GM19455 (cell line): ENCODE results near the gene ZBED6.
"Not testable (repeated sequence)": the region's sequence is repeated elsewhere in the genome, so short reads cannot be mapped to it uniquely, and the experiment has no call there.

Experiments used
- ATAC-seq: cut with Tn5 transposase; IDR thresholded peaks from one replicate; pipeline ENCODE4 v1.9.1; 2021; ENCODE audit not compliant: unreplicated experiment

The ZBED6 gene, protein sequence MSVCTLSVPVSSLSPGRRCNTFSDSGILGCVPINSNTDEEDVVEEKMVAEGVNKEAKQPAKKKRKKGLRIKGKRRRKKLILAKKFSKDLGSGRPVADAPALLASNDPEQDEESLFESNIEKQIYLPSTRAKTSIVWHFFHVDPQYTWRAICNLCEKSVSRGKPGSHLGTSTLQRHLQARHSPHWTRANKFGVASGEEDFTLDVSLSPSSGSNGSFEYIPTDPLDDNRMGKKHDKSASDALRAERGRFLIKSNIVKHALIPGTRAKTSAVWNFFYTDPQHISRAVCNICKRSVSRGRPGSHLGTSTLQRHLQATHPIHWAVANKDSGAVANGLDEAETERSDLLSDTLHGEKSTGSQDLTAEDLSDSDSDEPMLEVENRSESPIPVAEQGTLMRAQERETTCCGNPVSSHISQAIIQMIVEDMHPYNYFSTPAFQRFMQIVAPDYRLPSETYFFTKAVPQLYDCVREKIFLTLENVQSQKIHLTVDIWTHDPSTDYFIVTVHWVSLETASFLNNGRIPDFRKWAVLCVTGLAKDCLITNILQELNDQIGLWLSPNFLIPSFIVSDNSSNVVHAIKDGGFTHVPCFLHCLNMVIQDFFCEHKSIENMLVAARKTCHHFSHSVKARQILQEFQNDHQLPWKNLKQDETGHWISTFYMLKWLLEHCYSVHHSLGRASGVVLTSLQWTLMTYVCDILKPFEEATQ (N-terminal part only)

DNA sequence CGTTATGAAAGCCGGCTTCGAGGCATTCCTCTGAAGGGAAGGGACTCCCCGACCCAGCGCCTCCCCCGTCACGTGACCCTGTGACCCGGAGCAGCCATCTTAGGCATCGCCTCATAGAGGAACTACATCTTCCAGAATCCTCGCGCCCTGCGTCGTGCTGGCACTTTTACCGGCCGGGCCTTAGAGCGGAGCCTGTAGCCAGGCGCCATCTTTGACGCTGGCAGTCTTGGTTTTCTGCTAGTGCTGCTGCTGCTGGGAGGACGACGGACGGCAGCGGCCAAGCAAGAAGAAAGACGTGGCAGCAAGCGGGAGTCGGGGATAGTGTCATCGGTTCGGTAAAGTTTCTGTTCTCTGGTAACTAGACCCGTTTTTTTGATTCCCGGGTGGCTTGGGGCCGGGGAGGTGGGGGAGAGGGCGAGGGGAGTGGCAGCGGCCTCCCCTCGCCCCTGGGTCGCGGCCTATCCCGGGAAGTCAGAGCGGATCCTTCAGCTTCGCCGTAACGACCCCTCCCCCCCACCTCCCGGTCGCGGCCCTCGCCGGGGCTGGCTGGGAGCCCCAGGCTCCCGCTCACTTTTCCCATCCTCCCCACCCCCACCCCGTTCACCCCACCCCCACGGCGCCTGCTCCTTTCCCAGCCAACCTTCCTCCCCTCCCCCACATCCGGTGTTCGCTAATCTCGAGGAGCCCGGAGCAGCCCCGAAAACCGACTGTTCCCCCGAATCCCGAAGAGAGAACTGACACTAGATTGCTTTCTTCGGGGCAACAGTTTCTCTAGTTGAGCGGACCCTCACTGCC is at the start of gene ZBED6, which contains the start of gene ZC3H11A:
ZBED6 (plus strand) TSS at position 183 of the 795 bp plus-strand sequence. CDS start 1,900 bp downstream, outside the sequence.
ZC3H11A (plus strand) TSS at position 183 of the 795 bp plus-strand sequence. CDS start 21,448 bp downstream, outside the sequence.
- ATAC-seq, result peak; percentile 97

DNA sequence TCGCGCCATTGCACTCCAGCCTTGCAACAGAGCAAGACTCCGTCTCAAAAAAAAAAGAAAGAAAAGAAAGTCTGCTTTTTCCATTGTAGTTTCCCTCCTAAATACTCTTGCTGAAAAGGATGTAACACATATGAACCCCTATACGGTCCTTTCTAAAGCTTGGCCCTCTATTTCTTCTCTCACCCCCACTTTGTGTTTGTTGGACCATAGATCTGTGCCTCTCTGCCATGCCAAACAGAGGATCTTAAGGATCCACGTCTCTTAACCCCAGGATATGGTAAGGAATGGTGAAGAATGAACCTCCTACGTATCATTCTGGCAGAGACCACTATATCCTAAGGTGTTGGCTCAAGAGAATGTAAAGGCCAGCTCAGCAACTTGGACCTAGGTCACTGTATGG is 49.1 kb upstream of the ZBED6 start:
- no peak for ATAC-seq

DNA sequence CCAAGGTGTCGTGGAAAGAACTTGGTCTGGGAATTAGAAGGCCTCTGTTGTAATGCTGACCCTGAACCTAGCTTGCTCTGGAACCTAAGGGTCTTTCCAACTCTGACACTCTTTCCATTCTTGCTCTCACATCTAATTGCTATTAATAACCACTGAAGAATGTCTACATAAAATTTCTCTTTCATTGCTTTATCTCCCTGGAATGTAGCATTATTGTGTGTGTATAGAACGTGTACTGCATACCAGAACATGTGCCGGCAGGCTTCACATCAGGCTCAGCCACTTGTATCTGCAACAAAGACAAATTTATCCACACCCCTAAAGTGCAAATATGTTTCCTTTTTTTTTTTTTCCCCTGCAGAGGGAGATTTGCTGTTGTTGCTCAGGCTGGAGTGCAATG is 44.4 kb upstream of the ZBED6 start:
- ATAC-seq, result no peak

DNA sequence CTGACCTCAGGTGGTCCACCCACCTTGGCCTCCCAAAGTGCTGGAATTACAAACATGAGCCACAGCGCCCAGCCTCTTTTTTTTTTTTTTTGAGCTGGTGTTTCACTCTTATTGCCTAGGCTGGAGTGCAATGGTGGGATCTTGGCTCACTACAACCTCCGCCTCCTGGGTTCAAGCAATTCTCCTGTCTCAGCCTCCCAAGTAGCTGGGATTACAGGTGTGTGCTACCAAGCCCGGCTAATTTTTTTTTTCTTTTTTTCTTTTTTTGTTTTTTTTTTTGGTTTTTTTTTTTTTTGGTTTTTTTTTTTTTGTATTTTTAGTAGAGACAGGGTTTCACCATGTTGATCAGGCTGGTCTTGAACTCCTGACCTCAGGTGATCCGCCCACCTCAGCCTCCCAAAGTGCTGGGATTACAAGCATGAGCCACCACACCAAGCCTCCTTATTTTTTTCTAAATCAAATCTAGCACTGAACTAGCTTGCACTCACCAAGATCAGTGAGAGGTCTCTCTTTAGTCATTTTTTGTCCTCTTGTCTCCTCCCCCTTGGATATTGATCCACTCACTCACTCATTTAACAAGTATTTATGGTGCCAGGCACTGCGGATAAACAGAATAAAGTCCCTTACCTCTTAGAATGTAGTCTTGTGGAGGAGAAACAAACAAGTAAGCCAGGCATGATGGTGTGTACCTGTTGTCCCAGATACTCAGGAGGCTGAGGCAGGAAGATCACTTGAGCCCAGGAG is 43.6 kb upstream of the ZBED6 start:
- ATAC-seq, result not testable (repeated sequence)

DNA sequence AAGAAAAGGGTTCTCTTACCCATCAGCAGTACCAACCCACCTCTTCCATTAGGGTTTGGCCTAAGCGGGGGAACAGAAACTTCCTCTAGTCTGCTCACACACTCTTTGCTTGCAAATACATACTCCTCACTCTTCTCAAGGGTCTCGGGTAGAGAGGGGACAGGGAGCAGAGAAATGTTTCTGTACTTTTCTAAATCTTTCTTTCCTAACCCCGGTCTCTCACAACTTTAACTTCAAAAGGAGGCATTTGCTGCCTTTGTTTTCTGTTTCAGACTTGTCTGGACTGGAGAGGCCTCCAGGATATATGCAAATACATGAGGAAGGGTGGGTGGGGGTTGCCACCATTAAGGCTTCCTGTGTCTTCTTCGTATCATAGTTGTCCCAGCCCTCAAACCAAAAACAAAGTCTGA is 41.0 kb upstream of the ZBED6 start:
- peak; percentile 70 for ATAC-seq

DNA sequence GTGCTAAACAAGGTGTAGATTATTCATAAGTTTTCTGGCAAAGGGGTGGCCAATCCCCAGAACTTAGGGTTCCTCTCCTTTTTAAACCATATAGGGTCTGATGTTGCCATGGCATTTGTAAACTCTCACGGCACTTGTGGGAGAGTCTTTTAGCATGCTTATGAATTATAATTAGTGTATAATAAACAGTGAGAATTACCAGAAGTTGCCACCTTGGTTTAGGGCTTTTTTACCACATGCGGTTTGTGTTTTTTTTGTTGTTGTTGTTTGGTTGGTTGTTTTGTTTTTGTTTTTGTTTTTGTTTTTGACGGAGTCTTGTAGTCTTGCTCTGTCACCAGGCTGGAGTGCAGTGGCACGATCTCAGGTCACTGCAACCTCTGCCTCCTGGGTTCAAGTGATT is 39.4 kb upstream of the ZBED6 start:
- no peak for ATAC-seq

DNA sequence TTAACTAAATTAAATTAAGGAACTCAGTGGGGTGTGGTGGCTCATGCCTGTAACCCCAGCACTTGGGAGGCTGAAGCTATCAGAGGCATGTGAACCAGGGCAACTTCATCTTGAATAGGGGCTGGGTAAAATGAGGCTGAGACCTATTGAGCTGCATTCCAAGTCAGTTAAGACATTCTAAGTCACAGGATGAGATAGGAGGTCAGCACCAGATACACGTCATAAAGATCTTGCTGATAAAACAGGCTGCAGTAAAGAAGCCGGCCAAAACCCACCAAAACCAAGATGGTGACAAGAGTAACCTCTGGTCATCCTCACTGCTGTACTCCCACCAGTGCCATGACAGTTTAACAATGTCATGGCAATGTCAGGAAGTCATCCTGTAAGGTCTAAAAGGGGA is 36.7 kb upstream of the ZBED6 start:
- not testable (repeated sequence) for ATAC-seq

DNA sequence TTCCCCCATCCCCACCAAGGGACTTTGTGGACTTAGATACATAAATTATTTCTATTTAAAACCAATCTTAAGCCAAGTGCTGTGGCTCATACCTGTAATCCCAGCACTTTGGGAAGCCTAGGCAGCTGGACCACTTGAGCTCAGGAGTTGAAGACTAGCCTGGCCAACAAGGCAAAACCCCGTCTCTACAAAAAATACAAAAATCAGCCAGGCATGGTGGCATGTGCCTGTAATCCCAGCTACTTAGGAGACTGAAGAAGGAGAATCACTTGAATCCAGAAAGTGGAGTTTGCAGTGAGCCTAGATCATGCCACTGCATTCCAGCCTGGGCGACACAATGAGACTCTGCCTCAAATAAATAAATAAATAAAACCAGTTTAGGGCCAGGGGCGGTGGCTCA is 34.9 kb upstream of the ZBED6 start:
- ATAC-seq, result no peak

DNA sequence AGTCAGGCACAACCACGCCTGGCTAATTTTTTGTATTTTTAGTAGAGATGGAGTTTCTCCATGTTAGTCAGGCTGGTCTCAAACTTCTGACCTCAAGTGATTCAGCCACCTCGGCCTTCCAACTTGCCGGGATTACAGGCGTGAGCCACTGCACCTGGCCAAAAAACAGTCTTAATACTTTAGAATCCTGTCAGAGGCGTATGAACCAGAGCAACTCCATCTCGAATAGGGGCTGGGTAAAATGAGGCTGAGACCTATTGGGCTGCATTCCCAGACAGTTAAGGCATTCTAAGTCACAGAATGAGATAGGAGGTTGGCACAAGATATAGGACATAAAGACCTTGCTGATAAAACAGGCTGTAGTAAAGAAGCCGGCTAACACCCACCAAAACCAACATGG is 33.5 kb upstream of the ZBED6 start:
- ATAC-seq, result not testable (repeated sequence)

DNA sequence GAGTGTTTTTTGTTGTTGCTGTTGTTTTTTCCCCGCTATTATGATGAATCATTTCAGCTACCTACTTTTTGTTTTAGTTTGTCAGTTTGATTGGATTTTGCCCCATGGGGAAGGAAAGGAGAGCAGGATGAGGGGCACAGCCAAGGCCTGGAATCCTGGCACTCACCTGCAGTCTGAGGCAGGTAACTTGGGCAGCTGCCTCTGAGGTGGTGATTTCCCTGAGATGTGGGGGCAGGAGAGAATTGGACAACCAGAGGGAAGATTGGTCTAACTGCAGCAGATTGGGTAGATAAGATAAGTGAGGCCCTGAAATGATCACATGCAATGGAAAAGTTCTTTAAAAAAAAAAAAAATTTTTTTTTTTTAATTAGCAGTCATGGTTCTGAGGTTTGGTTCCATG is 31.9 kb upstream of the ZBED6 start:
- no peak for ATAC-seq

DNA sequence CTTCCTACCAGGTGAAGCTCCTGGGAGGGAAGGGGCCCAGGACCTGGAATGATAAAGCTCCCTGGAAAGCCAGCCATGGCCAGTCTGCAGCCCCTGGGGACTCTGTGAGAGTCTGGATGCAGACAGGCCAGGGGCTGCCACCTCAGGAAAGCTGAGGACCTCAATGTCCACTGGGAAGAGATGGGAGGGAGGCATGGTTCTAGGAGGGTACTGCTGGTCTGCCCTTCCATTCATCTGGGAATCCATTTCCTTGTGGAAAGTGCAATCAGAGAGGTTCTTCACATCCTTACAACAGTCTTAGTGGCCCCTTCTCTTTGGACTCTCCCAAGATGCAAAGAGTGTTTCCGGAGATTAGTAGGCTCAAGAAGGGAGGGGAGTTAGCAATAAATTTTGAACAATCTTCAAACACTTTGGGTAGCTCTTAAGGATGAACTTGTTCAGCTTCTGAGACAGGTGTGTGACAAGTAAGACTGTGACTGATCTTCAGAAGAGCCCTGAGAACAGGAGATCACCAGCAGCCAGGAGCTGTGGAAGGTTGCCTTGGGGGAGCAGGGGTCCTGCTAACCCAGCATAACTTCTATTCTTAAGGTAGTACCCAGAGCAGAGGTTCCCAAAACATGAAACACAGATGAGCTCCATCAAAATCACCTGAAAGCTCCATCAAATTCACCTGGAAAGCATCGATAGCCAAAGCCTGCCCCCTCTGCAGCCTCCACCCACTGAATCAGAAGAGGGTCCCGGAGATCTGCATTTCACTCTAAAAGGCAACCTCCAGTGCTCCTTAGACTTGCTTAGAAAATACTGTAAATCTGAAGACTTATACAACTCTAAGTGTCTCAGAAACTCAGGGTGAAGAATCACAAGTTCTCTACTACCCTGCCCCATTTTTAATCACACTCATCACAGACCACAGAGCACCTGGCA is 31.1 kb upstream of the ZBED6 start:
- peak; percentile 22 for ATAC-seq

DNA sequence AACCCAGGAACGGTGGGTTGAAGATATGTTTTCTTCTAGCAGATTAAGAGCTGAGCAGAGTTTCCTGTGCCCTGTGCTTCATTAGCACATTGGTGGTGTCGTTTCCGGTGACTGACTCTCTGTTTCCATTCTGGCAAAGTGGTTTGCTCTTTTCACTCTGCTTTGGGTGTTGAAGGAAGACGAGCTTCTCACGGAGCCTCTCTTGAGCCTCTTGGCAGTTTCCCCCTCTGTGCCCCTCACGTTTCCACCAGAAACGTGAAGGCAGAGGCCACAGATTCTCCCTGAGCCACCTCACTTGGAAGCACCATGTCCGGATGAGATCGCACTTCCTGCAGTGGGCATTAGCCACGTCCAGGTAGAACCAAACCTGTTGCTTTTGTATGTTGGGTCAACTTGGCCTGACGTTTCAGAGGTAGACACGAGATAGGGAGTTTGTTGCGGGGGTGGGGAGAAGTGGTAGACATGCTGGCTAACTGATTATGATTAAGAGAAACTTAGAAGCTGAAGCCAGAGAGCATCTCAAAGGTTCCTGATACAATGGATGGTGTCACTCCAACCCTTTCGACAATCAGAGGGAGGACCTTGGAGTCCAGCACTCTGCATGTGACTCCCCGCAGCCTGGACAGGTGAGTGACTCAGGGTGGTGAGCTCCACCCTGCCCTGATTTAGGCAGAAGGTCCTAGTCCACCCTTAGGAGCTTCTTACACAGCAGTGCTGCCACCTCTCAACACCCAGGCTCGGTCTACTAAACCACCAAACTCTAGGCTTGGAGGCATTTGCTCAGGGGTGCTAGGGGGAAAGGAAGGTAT is 30.2 kb upstream of the ZBED6 start, which contains the start of gene LAX1:
LAX1 (plus strand) TSS at position 155 of the 809 bp plus-strand sequence; CDS start at position 538, 383 bp downstream.
- ATAC-seq, result peak; percentile 77

DNA sequence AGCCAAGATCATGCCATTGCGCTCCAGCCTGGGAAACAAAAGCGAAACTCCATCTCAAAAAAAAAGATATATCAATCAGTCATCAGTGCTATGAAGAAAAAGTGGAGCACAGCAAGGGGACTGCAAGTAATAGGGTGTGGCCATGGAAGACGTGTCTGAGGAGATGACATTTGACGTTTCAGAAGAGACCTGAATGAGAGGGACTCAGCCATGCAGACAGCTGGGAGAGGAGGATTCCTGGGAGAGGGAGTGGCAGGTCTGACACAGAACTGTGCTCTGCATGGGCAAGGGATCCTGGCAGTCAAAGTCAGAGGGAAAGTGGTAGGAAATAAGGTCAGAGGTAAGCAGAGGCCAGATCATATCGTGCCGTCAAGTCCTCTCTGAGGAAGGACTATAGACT is 27.2 kb upstream of the ZBED6 start:
- no peak for ATAC-seq

DNA sequence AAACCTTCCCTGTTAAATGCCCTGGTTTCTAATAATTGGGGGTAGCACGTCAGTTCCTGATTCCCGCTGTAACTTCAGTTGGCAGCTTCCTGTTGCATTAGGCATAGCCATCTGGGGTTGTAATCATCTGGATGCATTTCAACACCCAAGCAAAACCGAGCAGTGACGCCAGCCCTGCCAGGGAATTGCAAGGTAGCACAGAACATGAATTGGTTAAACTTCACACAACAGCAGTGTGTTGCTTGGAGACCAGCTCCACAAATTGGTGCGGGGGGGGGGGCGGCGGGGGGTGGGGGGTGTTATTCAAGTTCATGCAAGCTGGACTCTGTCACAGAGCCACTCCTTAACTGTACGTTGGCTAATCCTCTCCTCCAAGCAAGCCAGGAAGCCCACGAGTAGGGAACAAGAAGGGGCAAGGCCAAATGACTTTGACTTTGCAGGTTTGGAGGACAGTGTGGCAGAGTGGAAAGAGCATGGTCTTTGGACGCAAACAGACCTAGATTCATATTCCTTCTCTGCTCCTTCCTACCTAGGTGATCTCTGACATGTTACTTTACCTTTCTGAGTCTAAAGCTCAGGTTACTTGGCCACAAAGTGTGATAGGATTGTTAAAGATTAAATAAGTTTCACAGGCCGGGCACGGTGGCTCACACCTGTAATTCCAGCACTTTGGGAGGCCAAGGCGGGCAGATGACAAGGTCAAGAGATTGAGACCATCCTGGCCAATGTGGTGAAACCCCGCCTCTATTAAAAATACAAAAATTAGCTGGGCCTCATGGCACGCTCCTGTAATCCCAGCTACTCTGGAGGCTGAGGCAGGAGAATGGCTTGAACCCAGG is 25.7 kb upstream of the ZBED6 start:
- no peak for ATAC-seq

DNA sequence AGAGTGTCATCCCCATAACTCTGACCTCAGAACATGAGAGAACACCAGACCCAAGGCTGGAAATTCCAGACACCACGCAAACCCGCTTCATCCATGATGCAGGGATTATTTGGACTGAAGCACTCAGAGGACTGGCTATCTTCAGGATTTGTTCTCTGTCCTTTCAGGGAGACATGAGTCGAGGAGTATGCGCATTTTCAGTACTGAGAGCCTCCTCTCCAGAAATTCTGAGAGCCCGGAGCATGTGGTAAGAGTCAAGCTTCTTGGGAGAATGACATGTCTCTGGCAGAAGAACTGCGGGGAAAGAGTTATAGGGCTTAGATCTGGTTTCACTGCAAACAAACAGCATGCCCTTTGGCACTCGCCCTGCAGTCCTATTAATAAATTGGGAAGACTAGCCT is 23.5 kb upstream of the ZBED6 start:
- ATAC-seq, result no peak

DNA sequence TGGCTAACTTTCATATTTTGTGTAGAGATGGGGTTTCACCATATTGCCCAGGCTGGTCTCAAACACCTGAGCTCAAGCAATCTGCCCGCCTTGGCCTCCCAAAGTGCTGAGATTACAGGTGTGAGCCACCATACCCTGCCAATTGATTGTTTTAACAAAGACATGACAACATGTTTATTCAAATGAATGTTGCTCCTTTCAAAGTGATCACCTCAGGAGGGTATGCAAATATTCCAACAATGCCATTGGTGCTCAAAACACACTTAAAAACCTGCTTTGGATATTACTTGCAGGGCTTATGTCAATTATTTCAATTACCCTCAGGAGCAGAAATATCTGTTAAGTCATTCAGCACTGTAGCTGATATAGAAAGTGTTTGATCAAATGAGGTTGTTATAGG is 22.6 kb upstream of the ZBED6 start:
- no peak for ATAC-seq

DNA sequence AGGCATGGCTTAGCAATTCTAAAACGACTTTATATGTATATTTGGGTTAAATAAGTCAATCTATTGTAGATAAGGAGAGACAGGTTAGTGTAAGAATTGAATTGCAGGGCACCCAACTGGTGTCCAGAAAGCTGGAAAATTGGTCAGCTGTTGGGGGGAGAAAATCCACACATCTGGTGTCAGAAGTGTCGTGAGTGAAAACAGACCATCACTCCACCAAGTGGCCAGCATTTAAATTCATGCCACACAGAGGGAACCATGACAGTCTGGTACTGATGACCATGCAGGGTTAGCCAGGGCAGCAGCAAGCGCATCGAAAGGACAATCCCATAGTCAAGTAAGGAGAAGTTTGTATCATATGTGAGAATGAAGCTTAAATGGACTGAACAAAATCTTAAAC is 18.8 kb upstream of the ZBED6 start:
- ATAC-seq, result no peak

DNA sequence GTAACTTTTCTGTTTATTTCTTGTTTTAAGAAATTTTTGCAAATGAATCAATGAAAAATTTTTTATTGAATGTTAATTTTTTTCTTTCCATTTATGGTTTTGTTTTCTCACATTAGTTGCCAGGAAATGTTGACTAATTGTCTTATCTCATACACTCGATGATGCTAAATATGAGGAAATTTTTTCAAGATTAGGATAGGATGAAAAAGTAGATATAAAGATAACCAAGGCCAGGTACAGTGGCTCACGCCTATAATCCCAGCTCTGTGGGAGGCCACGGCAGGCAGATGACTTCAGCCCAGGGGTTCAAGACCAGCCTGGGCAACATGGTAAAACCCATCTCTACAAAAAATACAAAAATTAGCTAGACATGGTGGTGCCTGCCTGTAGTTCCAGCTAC is 17.8 kb upstream of the ZBED6 start:
- no peak for ATAC-seq
